Measurements from ENCODE around the gene GAGE12G.
"Not testable (repeated sequence)": the region's sequence is repeated elsewhere in the genome, so short reads cannot be mapped to it uniquely, and the experiment has no call there.

GAGE12G gene

DNA sequence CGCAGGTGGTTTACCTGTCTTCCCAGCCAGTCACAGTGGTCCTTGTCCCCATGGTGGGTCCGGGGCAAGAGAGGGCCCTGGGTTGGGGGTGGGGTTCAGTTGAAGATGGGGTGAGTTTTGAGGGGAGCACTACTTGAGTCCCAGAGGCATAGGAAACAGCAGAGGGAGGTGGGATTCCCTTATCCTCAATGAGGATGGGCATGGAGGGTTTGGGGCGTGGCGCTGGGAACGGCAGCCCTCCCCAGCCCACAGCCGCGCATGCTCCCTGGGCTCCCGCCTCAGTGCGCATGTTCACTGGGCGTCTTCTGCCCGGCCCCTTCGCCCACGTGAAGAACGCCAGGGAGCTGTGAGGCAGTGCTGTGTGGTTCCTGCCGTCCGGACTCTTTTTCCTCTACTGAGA, at the start of gene GAGE12G:
TSS of gene GAGE12G (plus strand) at position 301 of the 400 bp plus-strand sequence. CDS start 1,155 bp downstream, outside the sequence.
- not testable (repeated sequence) for H3K27me3 ChIP-seq; H3K27ac ChIP-seq; H3K9me3 ChIP-seq; H3K4me1 ChIP-seq (ENCODE audit: control insufficient read depth in 1 of 2, insufficient read depth in 1 of 2, low read depth in 1 of 2, low read length in 1 of 2); H3K36me3 ChIP-seq; H3K4me3 ChIP-seq (ENCODE audit: low read depth in 1 of 2, low read length in 1 of 2)

DNA sequence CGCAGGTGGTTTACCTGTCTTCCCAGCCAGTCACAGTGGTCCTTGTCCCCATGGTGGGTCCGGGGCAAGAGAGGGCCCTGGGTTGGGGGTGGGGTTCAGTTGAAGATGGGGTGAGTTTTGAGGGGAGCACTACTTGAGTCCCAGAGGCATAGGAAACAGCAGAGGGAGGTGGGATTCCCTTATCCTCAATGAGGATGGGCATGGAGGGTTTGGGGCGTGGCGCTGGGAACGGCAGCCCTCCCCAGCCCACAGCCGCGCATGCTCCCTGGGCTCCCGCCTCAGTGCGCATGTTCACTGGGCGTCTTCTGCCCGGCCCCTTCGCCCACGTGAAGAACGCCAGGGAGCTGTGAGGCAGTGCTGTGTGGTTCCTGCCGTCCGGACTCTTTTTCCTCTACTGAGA, 38.3 kb upstream of the GAGE12G start, which contains the start of gene GAGE12C:
TSS of gene GAGE12C (plus strand) at position 301 of the 400 bp plus-strand sequence. CDS start 1,155 bp downstream, outside the sequence.
- H3K4me1 ChIP-seq (ENCODE audit: control insufficient read depth in 1 of 2, insufficient read depth in 1 of 2, low read depth in 1 of 2, low read length in 1 of 2); H3K9me3 ChIP-seq: not testable (repeated sequence)

DNA sequence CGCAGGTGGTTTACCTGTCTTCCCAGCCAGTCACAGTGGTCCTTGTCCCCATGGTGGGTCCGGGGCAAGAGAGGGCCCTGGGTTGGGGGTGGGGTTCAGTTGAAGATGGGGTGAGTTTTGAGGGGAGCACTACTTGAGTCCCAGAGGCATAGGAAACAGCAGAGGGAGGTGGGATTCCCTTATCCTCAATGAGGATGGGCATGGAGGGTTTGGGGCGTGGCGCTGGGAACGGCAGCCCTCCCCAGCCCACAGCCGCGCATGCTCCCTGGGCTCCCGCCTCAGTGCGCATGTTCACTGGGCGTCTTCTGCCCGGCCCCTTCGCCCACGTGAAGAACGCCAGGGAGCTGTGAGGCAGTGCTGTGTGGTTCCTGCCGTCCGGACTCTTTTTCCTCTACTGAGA, 28.8 kb upstream of the GAGE12G start, which contains the start of gene GAGE12D:
TSS of gene GAGE12D (plus strand) at position 301 of the 400 bp plus-strand sequence. CDS start 1,155 bp downstream, outside the sequence.
- H3K4me1 ChIP-seq (ENCODE audit: control insufficient read depth in 1 of 2, insufficient read depth in 1 of 2, low read depth in 1 of 2, low read length in 1 of 2); H3K4me3 ChIP-seq (ENCODE audit: low read depth in 1 of 2, low read length in 1 of 2); H3K36me3 ChIP-seq; H3K27me3 ChIP-seq; H3K27ac ChIP-seq; H3K9me3 ChIP-seq: not testable (repeated sequence)

More for the DNA sequence above, 38.3 kb upstream of the GAGE12G start, which contains the start of gene GAGE12C:
- not testable (repeated sequence) for H3K27ac ChIP-seq; H3K36me3 ChIP-seq; H3K27me3 ChIP-seq; H3K4me3 ChIP-seq (ENCODE audit: low read depth in 1 of 2, low read length in 1 of 2)

DNA sequence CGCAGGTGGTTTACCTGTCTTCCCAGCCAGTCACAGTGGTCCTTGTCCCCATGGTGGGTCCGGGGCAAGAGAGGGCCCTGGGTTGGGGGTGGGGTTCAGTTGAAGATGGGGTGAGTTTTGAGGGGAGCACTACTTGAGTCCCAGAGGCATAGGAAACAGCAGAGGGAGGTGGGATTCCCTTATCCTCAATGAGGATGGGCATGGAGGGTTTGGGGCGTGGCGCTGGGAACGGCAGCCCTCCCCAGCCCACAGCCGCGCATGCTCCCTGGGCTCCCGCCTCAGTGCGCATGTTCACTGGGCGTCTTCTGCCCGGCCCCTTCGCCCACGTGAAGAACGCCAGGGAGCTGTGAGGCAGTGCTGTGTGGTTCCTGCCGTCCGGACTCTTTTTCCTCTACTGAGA, 19.2 kb upstream of the GAGE12G start, which contains the start of gene GAGE12E:
TSS of gene GAGE12E (plus strand) at position 301 of the 400 bp plus-strand sequence. CDS start 1,155 bp downstream, outside the sequence.
- H3K4me1 ChIP-seq (ENCODE audit: control insufficient read depth in 1 of 2, insufficient read depth in 1 of 2, low read depth in 1 of 2, low read length in 1 of 2); H3K36me3 ChIP-seq; H3K9me3 ChIP-seq; H3K27me3 ChIP-seq; H3K4me3 ChIP-seq (ENCODE audit: low read depth in 1 of 2, low read length in 1 of 2); H3K27ac ChIP-seq: not testable (repeated sequence)

DNA sequence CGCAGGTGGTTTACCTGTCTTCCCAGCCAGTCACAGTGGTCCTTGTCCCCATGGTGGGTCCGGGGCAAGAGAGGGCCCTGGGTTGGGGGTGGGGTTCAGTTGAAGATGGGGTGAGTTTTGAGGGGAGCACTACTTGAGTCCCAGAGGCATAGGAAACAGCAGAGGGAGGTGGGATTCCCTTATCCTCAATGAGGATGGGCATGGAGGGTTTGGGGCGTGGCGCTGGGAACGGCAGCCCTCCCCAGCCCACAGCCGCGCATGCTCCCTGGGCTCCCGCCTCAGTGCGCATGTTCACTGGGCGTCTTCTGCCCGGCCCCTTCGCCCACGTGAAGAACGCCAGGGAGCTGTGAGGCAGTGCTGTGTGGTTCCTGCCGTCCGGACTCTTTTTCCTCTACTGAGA, 9.7 kb upstream of the GAGE12G start, which contains the start of gene GAGE12F:
TSS of gene GAGE12F (plus strand) at position 301 of the 400 bp plus-strand sequence. CDS start 1,155 bp downstream, outside the sequence.
- not testable (repeated sequence) for H3K36me3 ChIP-seq; H3K4me1 ChIP-seq (ENCODE audit: control insufficient read depth in 1 of 2, insufficient read depth in 1 of 2, low read depth in 1 of 2, low read length in 1 of 2); H3K9me3 ChIP-seq; H3K27me3 ChIP-seq; H3K27ac ChIP-seq; H3K4me3 ChIP-seq (ENCODE audit: low read depth in 1 of 2, low read length in 1 of 2)

DNA sequence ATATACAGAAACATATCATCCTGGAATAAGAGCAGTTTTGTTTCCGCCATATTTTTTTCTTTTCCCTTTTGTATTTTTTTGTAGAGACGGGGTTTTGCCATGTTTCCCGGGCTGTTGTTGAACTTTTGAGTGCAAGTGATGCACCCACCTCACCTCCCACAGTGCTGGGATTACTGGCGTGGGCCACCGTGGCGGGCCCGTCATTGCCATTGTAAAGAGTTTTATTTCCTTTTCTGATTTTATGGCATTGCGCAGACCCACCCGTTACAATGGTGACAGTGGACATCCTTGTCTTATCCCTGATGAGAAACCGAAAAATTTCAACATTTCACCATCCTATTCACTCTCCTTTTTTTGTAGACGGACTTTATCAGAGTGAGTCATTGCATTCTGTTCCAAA, 1.5 kb upstream of the GAGE12G start:
- not testable (repeated sequence) for H3K27me3 ChIP-seq; H3K4me1 ChIP-seq (ENCODE audit: control insufficient read depth in 1 of 2, insufficient read depth in 1 of 2, low read depth in 1 of 2, low read length in 1 of 2); H3K27ac ChIP-seq; H3K4me3 ChIP-seq (ENCODE audit: low read depth in 1 of 2, low read length in 1 of 2); H3K9me3 ChIP-seq; H3K36me3 ChIP-seq

DNA sequence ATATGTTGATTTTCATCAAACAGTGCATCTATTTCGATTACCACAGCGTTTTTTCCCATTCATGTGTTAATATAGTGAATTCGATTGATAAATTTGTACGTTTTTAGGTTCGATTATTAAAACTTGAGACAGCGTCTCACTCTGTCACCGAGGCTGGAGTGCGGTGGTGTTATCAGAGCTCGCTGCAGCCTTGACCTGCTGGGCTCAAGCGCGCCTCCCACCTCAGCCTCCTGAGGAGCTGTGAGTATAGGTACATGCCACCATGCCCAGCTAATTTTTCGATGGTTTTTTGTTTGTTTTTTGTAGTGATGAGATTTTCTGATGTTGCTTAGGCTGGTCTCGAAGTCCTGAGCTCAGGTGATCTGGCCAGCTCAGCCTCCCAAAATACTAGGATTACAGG, 1.0 kb upstream of the GAGE12G start:
- H3K36me3 ChIP-seq; H3K27ac ChIP-seq; H3K4me1 ChIP-seq (ENCODE audit: control insufficient read depth in 1 of 2, insufficient read depth in 1 of 2, low read depth in 1 of 2, low read length in 1 of 2); H3K9me3 ChIP-seq; H3K27me3 ChIP-seq; H3K4me3 ChIP-seq (ENCODE audit: low read depth in 1 of 2, low read length in 1 of 2): not testable (repeated sequence)

DNA sequence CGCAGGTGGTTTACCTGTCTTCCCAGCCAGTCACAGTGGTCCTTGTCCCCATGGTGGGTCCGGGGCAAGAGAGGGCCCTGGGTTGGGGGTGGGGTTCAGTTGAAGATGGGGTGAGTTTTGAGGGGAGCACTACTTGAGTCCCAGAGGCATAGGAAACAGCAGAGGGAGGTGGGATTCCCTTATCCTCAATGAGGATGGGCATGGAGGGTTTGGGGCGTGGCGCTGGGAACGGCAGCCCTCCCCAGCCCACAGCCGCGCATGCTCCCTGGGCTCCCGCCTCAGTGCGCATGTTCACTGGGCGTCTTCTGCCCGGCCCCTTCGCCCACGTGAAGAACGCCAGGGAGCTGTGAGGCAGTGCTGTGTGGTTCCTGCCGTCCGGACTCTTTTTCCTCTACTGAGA, 9.4 kb downstream of the GAGE12G start, which contains the start of gene GAGE12H:
TSS of gene GAGE12H (plus strand) at position 301 of the 400 bp plus-strand sequence. CDS start 1,155 bp downstream, outside the sequence.
- not testable (repeated sequence) for H3K27me3 ChIP-seq; H3K4me1 ChIP-seq (ENCODE audit: control insufficient read depth in 1 of 2, insufficient read depth in 1 of 2, low read depth in 1 of 2, low read length in 1 of 2); H3K36me3 ChIP-seq; H3K27ac ChIP-seq; H3K9me3 ChIP-seq; H3K4me3 ChIP-seq (ENCODE audit: low read depth in 1 of 2, low read length in 1 of 2)

- not testable (repeated sequence) for H3K27ac ChIP-seq; H3K27me3 ChIP-seq; H3K9me3 ChIP-seq; H3K36me3 ChIP-seq; H3K4me3 ChIP-seq (ENCODE audit: low read depth in 1 of 2, low read length in 1 of 2); H3K4me1 ChIP-seq (ENCODE audit: control insufficient read depth in 1 of 2, insufficient read depth in 1 of 2, low read depth in 1 of 2, low read length in 1 of 2)
Measured at GRCh38 chrX:49589196-49589595, 19.0 kb downstream of the GAGE12G start, which contains the start of gene GAGE2A. Gene GAGE2A (plus strand): TSS chrX:49589496. CDS start chrX:49590651, 1,155 bp downstream.

DNA sequence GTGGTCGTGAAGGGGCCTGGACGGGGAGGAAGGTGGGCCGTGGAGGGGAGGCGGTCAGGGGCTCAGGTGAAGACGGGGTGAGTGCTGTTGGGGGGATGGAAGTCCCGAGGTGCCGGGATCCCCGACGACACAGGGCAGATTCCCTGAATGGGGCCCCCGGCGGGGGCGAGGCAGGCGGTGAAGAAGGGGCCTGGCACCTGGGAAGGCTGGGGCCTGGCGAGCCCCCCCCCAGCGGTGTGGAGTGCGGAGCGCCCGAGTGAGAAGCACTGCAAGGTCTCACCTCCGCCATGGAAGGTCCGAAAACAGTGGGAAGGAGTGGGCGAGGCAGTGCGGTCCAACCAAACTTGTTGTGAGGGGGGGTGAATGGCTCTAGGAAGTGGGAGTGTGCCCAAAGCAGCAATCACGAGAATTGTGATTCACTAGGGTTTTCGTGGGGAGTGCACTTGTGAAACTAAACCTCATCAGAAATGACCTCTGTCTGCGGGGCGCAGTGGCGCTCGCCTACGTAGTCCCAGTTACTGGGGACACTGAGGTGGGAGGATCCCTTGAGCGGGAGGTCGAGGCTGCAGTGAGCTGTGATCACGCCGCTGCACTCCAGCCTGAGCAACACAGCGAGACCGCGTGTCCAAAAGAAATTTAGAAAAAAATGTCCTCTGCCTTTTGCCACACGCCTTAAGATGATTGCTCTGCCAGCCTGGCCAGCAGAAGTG, 19.7 kb downstream of the GAGE12G start:
- not testable (repeated sequence) for H3K27ac ChIP-seq; H3K4me3 ChIP-seq (ENCODE audit: low read depth in 1 of 2, low read length in 1 of 2); H3K9me3 ChIP-seq; H3K27me3 ChIP-seq; H3K36me3 ChIP-seq; H3K4me1 ChIP-seq (ENCODE audit: control insufficient read depth in 1 of 2, insufficient read depth in 1 of 2, low read depth in 1 of 2, low read length in 1 of 2)

- not testable (repeated sequence) for H3K27me3 ChIP-seq; H3K9me3 ChIP-seq; H3K4me1 ChIP-seq (ENCODE audit: control insufficient read depth in 1 of 2, insufficient read depth in 1 of 2, low read depth in 1 of 2, low read length in 1 of 2); H3K4me3 ChIP-seq (ENCODE audit: low read depth in 1 of 2, low read length in 1 of 2); H3K27ac ChIP-seq; H3K36me3 ChIP-seq
Measured at GRCh38 chrX:49590488-49590887, 20.3 kb downstream of the GAGE12G start.

DNA sequence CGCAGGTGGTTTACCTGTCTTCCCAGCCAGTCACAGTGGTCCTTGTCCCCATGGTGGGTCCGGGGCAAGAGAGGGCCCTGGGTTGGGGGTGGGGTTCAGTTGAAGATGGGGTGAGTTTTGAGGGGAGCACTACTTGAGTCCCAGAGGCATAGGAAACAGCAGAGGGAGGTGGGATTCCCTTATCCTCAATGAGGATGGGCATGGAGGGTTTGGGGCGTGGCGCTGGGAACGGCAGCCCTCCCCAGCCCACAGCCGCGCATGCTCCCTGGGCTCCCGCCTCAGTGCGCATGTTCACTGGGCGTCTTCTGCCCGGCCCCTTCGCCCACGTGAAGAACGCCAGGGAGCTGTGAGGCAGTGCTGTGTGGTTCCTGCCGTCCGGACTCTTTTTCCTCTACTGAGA, 28.5 kb downstream of the GAGE12G start, which contains the start of gene GAGE1:
TSS of gene GAGE1 (plus strand) at position 301 of the 400 bp plus-strand sequence. CDS start 1,155 bp downstream, outside the sequence.
- not testable (repeated sequence) for H3K4me3 ChIP-seq (ENCODE audit: low read depth in 1 of 2, low read length in 1 of 2); H3K27ac ChIP-seq; H3K4me1 ChIP-seq (ENCODE audit: control insufficient read depth in 1 of 2, insufficient read depth in 1 of 2, low read depth in 1 of 2, low read length in 1 of 2); H3K9me3 ChIP-seq; H3K36me3 ChIP-seq; H3K27me3 ChIP-seq

Data from neutrophil (primary cell).